Measurements from ENCODE around the gene PRAMEF5.
A peak's percentile ranks its signal among the peaks of the same experiment; 100 is the strongest.
"Not testable (repeated sequence)": the region's sequence is repeated elsewhere in the genome, so short reads cannot be mapped to it uniquely, and the experiment has no call there.

The PRAMEF5 gene

DNA sequence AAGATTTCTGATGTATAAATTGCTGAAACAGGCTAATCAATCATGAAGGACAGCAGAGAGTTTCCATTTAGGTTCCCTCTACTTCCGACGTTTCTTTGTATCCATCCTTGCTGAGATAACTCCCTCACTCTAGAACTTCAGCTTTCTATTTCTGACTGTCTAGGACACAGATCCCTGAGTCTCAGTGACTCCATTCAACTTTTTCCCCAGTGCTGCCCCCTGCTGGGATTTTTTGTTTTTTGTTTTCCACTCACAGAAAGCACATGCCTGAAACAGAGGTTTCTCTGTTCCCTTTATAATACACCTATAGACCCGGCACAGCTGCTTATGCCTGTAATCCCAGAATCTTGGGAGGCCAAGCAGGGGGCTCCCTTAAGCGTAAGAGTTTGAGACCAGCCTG is 31.2 kb upstream of the PRAMEF5 start:
- H3K9me3 ChIP-seq (ENCODE audit: insufficient read depth, low read depth, low read length), result peaks cover 19% of the 10 kb centered on the region
- not testable (repeated sequence) for H2AFZ ChIP-seq (ENCODE audit: insufficient read depth, low read length, poor library complexity); H3K4me1 ChIP-seq (ENCODE audit: control insufficient read depth in 1 of 2, insufficient read depth in 2 of 2, low read length in 2 of 2); H3K27ac ChIP-seq (ENCODE audit: low read depth, low read length); H4K8ac ChIP-seq (ENCODE audit: low read depth, low read length); H3K14ac ChIP-seq (ENCODE audit: low read length); H3K9ac ChIP-seq (ENCODE audit: low read length); H3K27me3 ChIP-seq (ENCODE audit: insufficient read depth, low read length); H2BK12ac ChIP-seq (ENCODE audit: low read length); DNase-seq; H3K18ac ChIP-seq (ENCODE audit: low read length); H3K23ac ChIP-seq (ENCODE audit: low read length); H3K4ac ChIP-seq (ENCODE audit: low read depth, low read length); H3K36me3 ChIP-seq (ENCODE audit: control insufficient read depth in 1 of 2, insufficient read depth in 2 of 2, low read length in 2 of 2); H3K4me3 ChIP-seq (ENCODE audit: low read depth, low read length); H3K79me1 ChIP-seq (ENCODE audit: low read length); H4K12ac ChIP-seq (ENCODE audit: low read depth, low read length); H2BK120ac ChIP-seq (ENCODE audit: insufficient read depth, low read length, poor library complexity); H4K91ac ChIP-seq (ENCODE audit: low read depth, low read length); H3K79me2 ChIP-seq (ENCODE audit: control insufficient read depth, insufficient read depth, low read length, poor library complexity); H3K4me2 ChIP-seq (ENCODE audit: low read length); H2AK5ac ChIP-seq (ENCODE audit: low read length); H2BK5ac ChIP-seq (ENCODE audit: low read depth, low read length, poor library complexity)
- no CpG with 5 or more reads among the region's 4 CpGs for WGBS (ENCODE audit: extremely low coverage, insufficient coverage, insufficient read length)

DNA sequence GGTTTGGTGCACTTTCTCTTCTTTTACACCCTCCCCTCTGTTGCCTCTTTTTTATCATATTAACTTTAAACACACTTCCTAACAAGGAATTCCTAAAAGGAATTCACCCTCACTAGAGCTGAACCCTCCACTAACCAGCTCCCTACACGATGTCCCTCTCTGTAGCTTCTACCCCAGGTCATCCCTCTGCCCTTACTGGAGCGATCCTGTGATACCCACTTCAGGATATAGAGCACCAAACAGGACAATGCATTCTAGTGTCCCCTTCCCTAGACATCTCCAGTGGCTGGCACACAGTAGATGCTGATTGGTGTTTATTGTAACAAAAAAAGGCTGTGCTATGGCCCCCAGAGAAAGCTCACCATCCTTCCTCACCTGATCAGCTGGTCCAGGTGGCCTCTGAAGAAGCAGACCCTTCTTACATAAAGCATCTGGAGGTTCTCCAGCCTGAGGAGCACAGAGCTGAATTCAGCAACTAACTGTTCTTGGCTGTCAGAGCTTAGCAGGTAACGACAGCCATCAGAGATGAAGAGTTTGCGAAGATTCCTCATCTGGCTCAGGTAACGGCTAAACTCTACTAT is 29.4 kb upstream of the PRAMEF5 start:
- no peak overlapping the region for H3K9ac ChIP-seq (ENCODE audit: low read length)
- no peak overlapping the region for H3K4me2 ChIP-seq (ENCODE audit: low read length)
- no peak overlapping the region for H3K27ac ChIP-seq (ENCODE audit: low read depth, low read length)
- no peak overlapping the region for H2BK5ac ChIP-seq (ENCODE audit: low read depth, low read length, poor library complexity)
- no CpG with 5 or more reads among the region's 5 CpGs for WGBS (ENCODE audit: extremely low coverage, insufficient coverage, insufficient read length)
- H4K12ac ChIP-seq (ENCODE audit: low read depth, low read length), result no peak overlapping the region
- no peak overlapping the region for H4K8ac ChIP-seq (ENCODE audit: low read depth, low read length)
- no peaks in the 10 kb centered on the region for H3K4me1 ChIP-seq (ENCODE audit: control insufficient read depth in 1 of 2, insufficient read depth in 2 of 2, low read length in 2 of 2)
- H3K9me3 ChIP-seq (ENCODE audit: insufficient read depth, low read depth, low read length), result peaks cover 26% of the 10 kb centered on the region
- no peak overlapping the region for H4K91ac ChIP-seq (ENCODE audit: low read depth, low read length)
- H3K23ac ChIP-seq (ENCODE audit: low read length), result no peak overlapping the region
- no peak overlapping the region for H3K18ac ChIP-seq (ENCODE audit: low read length)
- H2BK120ac ChIP-seq (ENCODE audit: insufficient read depth, low read length, poor library complexity), result no peak overlapping the region
- H3K27me3 ChIP-seq (ENCODE audit: insufficient read depth, low read length), result no peaks in the 10 kb centered on the region
- H3K79me1 ChIP-seq (ENCODE audit: low read length), result no peaks in the 10 kb centered on the region
- H2BK12ac ChIP-seq (ENCODE audit: low read length), result no peak overlapping the region
- H3K4me3 ChIP-seq (ENCODE audit: low read depth, low read length), result no peak overlapping the region
- H3K4ac ChIP-seq (ENCODE audit: low read depth, low read length), result no peak overlapping the region
- H3K79me2 ChIP-seq (ENCODE audit: control insufficient read depth, insufficient read depth, low read length, poor library complexity), result no peaks in the 10 kb centered on the region
- DNase-seq, result no peak
- no peak overlapping the region for H3K14ac ChIP-seq (ENCODE audit: low read length)
- no peaks in the 10 kb centered on the region for H3K36me3 ChIP-seq (ENCODE audit: control insufficient read depth in 1 of 2, insufficient read depth in 2 of 2, low read length in 2 of 2)
- no peak overlapping the region for H2AK5ac ChIP-seq (ENCODE audit: low read length)
- no peak overlapping the region for H2AFZ ChIP-seq (ENCODE audit: insufficient read depth, low read length, poor library complexity)

DNA sequence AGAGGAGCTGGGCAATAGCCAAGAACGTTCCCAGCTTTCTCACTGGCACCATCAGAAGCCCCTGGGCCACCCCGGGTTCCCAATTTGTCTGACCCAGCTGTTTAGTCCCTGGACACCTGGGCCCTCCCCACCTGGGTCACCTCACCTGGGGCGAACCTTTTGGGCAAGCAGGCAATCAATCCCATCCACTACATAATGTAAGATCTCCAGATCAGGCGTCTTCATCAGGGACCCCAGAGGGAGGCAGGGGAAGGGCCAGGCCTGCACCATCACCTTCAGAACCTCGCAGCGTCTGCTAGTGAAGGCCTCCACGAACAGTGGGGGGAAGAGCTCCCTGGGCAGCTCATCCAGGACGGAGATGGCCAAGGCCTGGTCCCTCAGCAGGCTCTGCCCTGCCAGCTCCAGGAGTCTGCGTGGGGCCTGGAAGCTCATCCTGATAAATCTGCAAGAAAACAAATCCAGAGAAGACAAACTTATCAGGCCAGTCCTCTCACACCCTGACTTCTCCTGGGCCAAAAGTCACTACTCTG is 28.3 kb upstream of the PRAMEF5 start, which contains the start of gene PRAMEF18:
Gene PRAMEF18 (minus strand): TSS at position 480 of the 530 bp plus-strand sequence. CDS start 48 bp downstream, at position 432.
- not testable (repeated sequence) for DNase-seq; H3K4ac ChIP-seq (ENCODE audit: low read depth, low read length); H2AK5ac ChIP-seq (ENCODE audit: low read length); H2BK12ac ChIP-seq (ENCODE audit: low read length); H3K36me3 ChIP-seq (ENCODE audit: control insufficient read depth in 1 of 2, insufficient read depth in 2 of 2, low read length in 2 of 2); H3K9ac ChIP-seq (ENCODE audit: low read length); H2BK120ac ChIP-seq (ENCODE audit: insufficient read depth, low read length, poor library complexity); H2AFZ ChIP-seq (ENCODE audit: insufficient read depth, low read length, poor library complexity); H3K79me2 ChIP-seq (ENCODE audit: control insufficient read depth, insufficient read depth, low read length, poor library complexity); H2BK5ac ChIP-seq (ENCODE audit: low read depth, low read length, poor library complexity); H3K27ac ChIP-seq (ENCODE audit: low read depth, low read length); H3K4me2 ChIP-seq (ENCODE audit: low read length); H3K4me1 ChIP-seq (ENCODE audit: control insufficient read depth in 1 of 2, insufficient read depth in 2 of 2, low read length in 2 of 2); H3K4me3 ChIP-seq (ENCODE audit: low read depth, low read length); H3K14ac ChIP-seq (ENCODE audit: low read length); H3K18ac ChIP-seq (ENCODE audit: low read length); H4K12ac ChIP-seq (ENCODE audit: low read depth, low read length); H3K23ac ChIP-seq (ENCODE audit: low read length); H3K27me3 ChIP-seq (ENCODE audit: insufficient read depth, low read length); H3K79me1 ChIP-seq (ENCODE audit: low read length); H4K8ac ChIP-seq (ENCODE audit: low read depth, low read length); H4K91ac ChIP-seq (ENCODE audit: low read depth, low read length)
- H3K9me3 ChIP-seq (ENCODE audit: insufficient read depth, low read depth, low read length), result peaks cover 32% of the 10 kb centered on the region
- no CpG with 5 or more reads among the region's 9 CpGs for WGBS (ENCODE audit: extremely low coverage, insufficient coverage, insufficient read length)

DNA sequence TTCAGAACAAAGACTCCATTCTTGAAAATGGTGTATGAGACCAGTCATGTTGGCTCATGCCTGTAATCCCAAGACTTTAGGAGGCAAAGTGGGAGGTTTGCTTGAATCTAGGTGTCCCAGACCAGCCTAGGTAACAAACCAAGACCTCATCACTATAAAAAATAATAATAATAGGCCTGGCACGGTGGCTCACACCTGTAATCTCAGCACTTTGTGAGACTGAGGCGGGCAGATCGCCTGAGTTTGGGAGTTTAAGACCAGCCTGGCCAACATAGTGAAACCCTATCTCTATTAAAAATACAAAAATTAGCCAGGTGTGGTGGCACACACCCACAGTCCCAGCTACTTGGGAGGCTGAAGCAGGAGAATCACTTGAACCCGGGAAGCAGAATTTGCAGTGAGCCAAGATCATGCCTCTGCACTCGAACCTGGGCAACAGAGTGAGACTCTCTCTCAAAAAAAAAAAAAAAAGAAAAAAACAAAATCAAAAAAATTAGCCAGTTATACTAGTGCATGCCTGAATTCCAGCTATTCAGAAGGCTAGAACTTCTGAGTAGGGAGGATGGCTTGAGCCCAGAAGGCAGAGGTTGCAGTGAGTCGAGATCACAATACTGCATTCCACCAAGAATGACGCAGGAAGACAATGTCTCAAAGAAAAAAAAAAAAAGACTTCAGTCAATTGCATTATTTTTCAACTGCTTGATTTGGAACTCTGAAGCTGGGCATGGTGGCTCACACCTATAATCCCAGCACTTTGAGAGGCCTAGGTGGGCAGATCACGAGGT is 26.5 kb upstream of the PRAMEF5 start:
- H3K18ac ChIP-seq (ENCODE audit: low read length); H3K4ac ChIP-seq (ENCODE audit: low read depth, low read length); H2AK5ac ChIP-seq (ENCODE audit: low read length); H3K27ac ChIP-seq (ENCODE audit: low read depth, low read length); H2AFZ ChIP-seq (ENCODE audit: insufficient read depth, low read length, poor library complexity); H3K23ac ChIP-seq (ENCODE audit: low read length); H4K12ac ChIP-seq (ENCODE audit: low read depth, low read length); H3K9ac ChIP-seq (ENCODE audit: low read length); H2BK120ac ChIP-seq (ENCODE audit: insufficient read depth, low read length, poor library complexity); H3K4me3 ChIP-seq (ENCODE audit: low read depth, low read length); H2BK12ac ChIP-seq (ENCODE audit: low read length); H3K4me1 ChIP-seq (ENCODE audit: control insufficient read depth in 1 of 2, insufficient read depth in 2 of 2, low read length in 2 of 2); H3K14ac ChIP-seq (ENCODE audit: low read length); H4K8ac ChIP-seq (ENCODE audit: low read depth, low read length); H3K79me1 ChIP-seq (ENCODE audit: low read length); H3K4me2 ChIP-seq (ENCODE audit: low read length); H4K91ac ChIP-seq (ENCODE audit: low read depth, low read length); H3K27me3 ChIP-seq (ENCODE audit: insufficient read depth, low read length); H3K36me3 ChIP-seq (ENCODE audit: control insufficient read depth in 1 of 2, insufficient read depth in 2 of 2, low read length in 2 of 2); H3K79me2 ChIP-seq (ENCODE audit: control insufficient read depth, insufficient read depth, low read length, poor library complexity); H2BK5ac ChIP-seq (ENCODE audit: low read depth, low read length, poor library complexity): not testable (repeated sequence)
- H3K9me3 ChIP-seq (ENCODE audit: insufficient read depth, low read depth, low read length), result peaks cover 34% of the 10 kb centered on the region
- DNase-seq, result peak; percentile 74 to 75
- WGBS (ENCODE audit: extremely low coverage, insufficient coverage, insufficient read length), result no CpG with 5 or more reads among the region's 8 CpGs
